CD4-positive, alpha-beta T cell treated with Interleukin-2 at 100 ng/mL for 4 hours (primary cell): ENCODE data around the gene CREB3.

ENCODE experiments used
- DNase-seq: peaks from one replicate; pipeline ENCODE4 v3.0.0-alpha.2; 2020; ENCODE audit warnings: low spot score

The CREB3 gene

GRCh38 chr9:35700942-35701341, 31.5 kb upstream of the CREB3 start:
- no peak for DNase-seq

GRCh38 chr9:35702696-35703095, 29.8 kb upstream of the CREB3 start:
- DNase-seq: no peak

GRCh38 chr9:35703906-35704672, 28.4 kb upstream of the CREB3 start:
- DNase-seq: no peak

GRCh38 chr9:35705372-35705771, 27.1 kb upstream of the CREB3 start:
- DNase-seq: no peak

GRCh38 chr9:35705836-35706430, 26.5 kb upstream of the CREB3 start:
- DNase-seq: no peak

GRCh38 chr9:35706951-35707350, 25.5 kb upstream of the CREB3 start:
- no peak for DNase-seq

- DNase-seq: no peak
These were observed 24.3 kb upstream of the CREB3 start for GRCh38 chr9:35708146-35708545.

GRCh38 chr9:35710818-35711500, 21.5 kb upstream of the CREB3 start:
- no peak for DNase-seq

- DNase-seq: no peak
These were observed 20.7 kb upstream of the CREB3 start for GRCh38 chr9:35711501-35712428.

GRCh38 chr9:35712762-35713400, 19.6 kb upstream of the CREB3 start:
- DNase-seq: no peak

- DNase-seq: no peak
These were observed 18.9 kb upstream of the CREB3 start for GRCh38 chr9:35713578-35713977.

- no peak for DNase-seq
These were observed 18.3 kb upstream of the CREB3 start for GRCh38 chr9:35714123-35714522.

- DNase-seq: no peak
These were observed 17.8 kb upstream of the CREB3 start for GRCh38 chr9:35714579-35715252.

- no peak for DNase-seq
These were observed 16.2 kb upstream of the CREB3 start for GRCh38 chr9:35716230-35716629.

GRCh38 chr9:35717132-35717870, 15.2 kb upstream of the CREB3 start:
- DNase-seq: no peak

- no peak for DNase-seq
These were observed 13.6 kb upstream of the CREB3 start for GRCh38 chr9:35718721-35719511.

GRCh38 chr9:35719546-35719945, 12.9 kb upstream of the CREB3 start:
- DNase-seq: no peak

GRCh38 chr9:35723426-35723825, 9.0 kb upstream of the CREB3 start:
- no peak for DNase-seq

GRCh38 chr9:35723908-35724307, 8.6 kb upstream of the CREB3 start:
- no peak for DNase-seq

GRCh38 chr9:35725362-35725761, 7.1 kb upstream of the CREB3 start:
- no peak for DNase-seq
